A673 (cell line): ENCODE results near the gene C12orf43. TPM values are rescaled to one million over a fixed set of nuclear protein-coding genes. Genes with fewer than 3 reads are reported as not detected.
"Not testable (repeated sequence)": the region's sequence is repeated elsewhere in the genome, so short reads cannot be mapped to it uniquely, and the experiment has no call there.

ENCODE experiments used
- BruUV-seq: library from RNA; stranded (reverse); fragments of 400-500 nt; replicated peaks from 2 replicates; lab custom pipeline; 2021; lab: Mats Ljungman, UMichigan
- CTCF ChIA-PET: fragments of 300-600 bp; sonication (Branson Sonifier 250); formaldehyde crosslinking; loops from one replicate; lab custom pipeline; 2022; ENCODE audit warnings: antibody characterized with exemption; lab: Charles Lee
- POLR2A ChIA-PET: fragments of 300-600 bp; sonication (Branson Sonifier 250); formaldehyde crosslinking; loops from one replicate; lab custom pipeline; 2022; ENCODE audit warnings: antibody characterized with exemption; ENCODE audit not compliant: low non-redundant PET; lab: Charles Lee
- DNase-seq: peaks from one replicate; pipeline ENCODE4 v3.0.0-alpha.2; 2015; ENCODE audit warnings: low spot score
- H3K27ac ChIP-seq: fragments of 200-600 bp; sonication (generic); 2 replicates; pipeline ENCODE4 v1.5.1; 2016; ENCODE audit warnings: mixed run types, low read depth, mild to moderate bottlenecking, mixed read lengths, antibody characterized with exemption, low read length; ENCODE audit not compliant: poor library complexity, severe bottlenecking
- H3K27me3 ChIP-seq: fragments of 200-600 bp; sonication (generic); replicated peaks from 2 replicates; pipeline ENCODE4 v1.6.1; 2017; ENCODE audit warnings: mixed run types, low read depth, mild to moderate bottlenecking, mixed read lengths, antibody characterized with exemption, low read length; ENCODE audit not compliant: insufficient read depth, poor library complexity
- H3K36me3 ChIP-seq: fragments of 200-600 bp; sonication (generic); 2 replicates; pipeline ENCODE4 v1.6.1; 2016; ENCODE audit warnings: mixed run types, mild to moderate bottlenecking, mixed read lengths, antibody characterized with exemption, low read length; ENCODE audit not compliant: insufficient read depth, poor library complexity, severe bottlenecking
- H3K4me1 ChIP-seq: fragments of 200-600 bp; sonication (generic); 2 replicates; pipeline ENCODE4 v1.6.1; 2017; ENCODE audit warnings: mixed run types, mild to moderate bottlenecking, mixed read lengths, antibody characterized with exemption, low read length; ENCODE audit not compliant: insufficient read depth, poor library complexity, severe bottlenecking
- H3K4me3 ChIP-seq: fragments of 200-600 bp; sonication (generic); 2 replicates; pipeline ENCODE4 v1.5.1; 2016; ENCODE audit warnings: low read depth, mixed run types, mild to moderate bottlenecking, mixed read lengths, low read length; ENCODE audit not compliant: poor library complexity, severe bottlenecking
- H3K9me3 ChIP-seq: fragments of 200-600 bp; sonication (generic); 2 replicates; pipeline ENCODE4 v1.6.1; 2016; ENCODE audit warnings: mixed run types, low read depth, mild to moderate bottlenecking, mixed read lengths, antibody characterized with exemption, low read length; ENCODE audit not compliant: poor library complexity, severe bottlenecking
- CTCF ChIP-seq: fragments of 300-800, 200-600 bp; sonication (generic); conservative IDR thresholded peaks from 2 replicates; pipeline ENCODE4 v1.5.1; 2017; ENCODE audit warnings: low read depth, mild to moderate bottlenecking, antibody characterized with exemption, low read length, moderate library complexity, mixed read lengths
- EZH2 ChIP-seq: fragments of 200-600 bp; sonication (generic); IDR thresholded peaks from 2 replicates; pipeline ENCODE4 v1.6.1; 2017; ENCODE audit warnings: borderline replicate concordance, low read depth, mild to moderate bottlenecking, mixed read lengths, antibody characterized with exemption, low read length; ENCODE audit not compliant: poor library complexity, severe bottlenecking
- intact Hi-C: fragments of 100-400 bp; cut with micrococcal nuclease; formaldehyde crosslinking; loops from one replicate; pipeline ENCODE4 v1.10.0; 2022; ENCODE audit not compliant: unreplicated experiment
- total RNA-seq: library from RNA; stranded (reverse); gene quantifications from 2 replicates; pipeline ENCODE4 v1.2.3, GENCODE V29; 2021

C12orf43 gene
- total RNA-seq, 1 experiment from 2014 or later = 28.4 TPM

DNA sequence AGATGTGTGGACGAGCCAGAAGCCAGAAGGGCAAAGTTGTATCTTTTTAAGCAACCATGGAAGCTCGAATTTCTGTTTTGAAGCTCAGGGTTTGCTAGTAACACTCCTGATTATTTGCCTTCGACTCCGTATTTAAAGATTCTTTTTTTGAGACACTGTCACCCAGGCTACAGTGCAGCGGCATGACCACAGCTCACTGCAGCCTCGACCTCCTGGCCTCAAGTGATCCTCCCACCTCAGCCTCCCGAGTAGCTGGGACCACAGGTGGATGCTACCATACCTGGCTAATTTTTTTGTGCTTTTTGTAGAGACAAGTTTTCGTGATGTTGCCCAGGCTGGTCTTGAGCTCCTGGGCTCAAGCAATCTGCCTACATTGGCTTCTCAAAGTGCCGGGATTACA, 41.5 kb upstream of the C12orf43 start:
- Histone ChIP-seq H3K27me3 (no peaks in the 10 kb centered on the region), H3K27ac (no peak overlapping the region), H3K9me3 (no peaks in the 10 kb centered on the region), H3K4me1 (no peaks in the 10 kb centered on the region), H3K36me3 (no peaks in the 10 kb centered on the region), H3K4me3 (no peak overlapping the region)
- DNase-seq = no peak
- ChIA-PET CTCF (no interaction called here), POLR2A (no interaction called here)
- BruUV-seq = no TSS peak
- TF ChIP-seq EZH2 (no peak), CTCF (no peak)
- intact Hi-C loops = no loop called here

- no peaks in the 10 kb centered on the region for H3K4me1 ChIP-seq
- H3K27me3 ChIP-seq = no peaks in the 10 kb centered on the region
- intact Hi-C loops = no loop called here
- TF ChIP-seq EZH2 (no peak), CTCF (no peak)
- H3K4me3 ChIP-seq = no peak overlapping the region
- ChIA-PET POLR2A (no interaction called here), CTCF (no interaction called here)
- H3K9me3 ChIP-seq = no peaks in the 10 kb centered on the region
- no peaks in the 10 kb centered on the region for H3K36me3 ChIP-seq
- DNase-seq = no peak
- no TSS peak for BruUV-seq
- H3K27ac ChIP-seq = no peak overlapping the region
These were observed 37.4 kb upstream of the C12orf43 start for GRCh38 chr12:121053706-121054105.

DNA sequence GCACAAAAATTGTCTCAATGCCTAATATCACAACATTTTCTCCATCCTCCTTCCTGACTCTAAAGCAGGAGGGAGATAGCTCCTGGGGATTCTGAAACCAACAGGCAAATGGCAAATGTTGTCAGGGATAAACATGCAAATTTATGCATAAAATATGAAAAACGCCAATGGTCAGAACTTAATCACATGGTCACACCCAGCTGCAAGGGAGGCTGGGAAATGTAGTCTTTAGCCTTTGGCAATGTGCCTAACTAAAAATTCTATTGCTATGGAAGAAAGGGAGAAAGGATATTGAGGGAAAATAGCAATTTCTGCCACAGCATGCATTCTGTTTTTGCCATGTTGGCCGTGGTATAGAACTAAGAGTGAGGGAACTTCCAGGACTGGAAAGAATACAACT, 34.4 kb upstream of the C12orf43 start:
- Histone ChIP-seq H3K27me3 (no peaks in the 10 kb centered on the region), H3K27ac (no peak overlapping the region), H3K36me3 (no peaks in the 10 kb centered on the region), H3K4me1 (no peaks in the 10 kb centered on the region), H3K9me3 (no peaks in the 10 kb centered on the region), H3K4me3 (no peak overlapping the region)
- CTCF ChIA-PET = no interaction called here
- no TSS peak for BruUV-seq
- POLR2A ChIA-PET = no interaction called here
- intact Hi-C loops = no loop called here
- DNase-seq = peak; percentile 53
- TF ChIP-seq CTCF (no peak), EZH2 (no peak)

- no peaks in the 10 kb centered on the region for H3K36me3 ChIP-seq
- TF ChIP-seq EZH2 (no peak), CTCF (no peak)
- POLR2A ChIA-PET = no interaction called here
- no peak overlapping the region for H3K27ac ChIP-seq
- no TSS peak for BruUV-seq
- H3K27me3 ChIP-seq = no peaks in the 10 kb centered on the region
- H3K4me3 ChIP-seq = no peak overlapping the region
- CTCF ChIA-PET = no interaction called here
- H3K9me3 ChIP-seq = no peaks in the 10 kb centered on the region
- H3K4me1 ChIP-seq = no peaks in the 10 kb centered on the region
- intact Hi-C loops = no loop called here
- DNase-seq = no peak
These were observed 32.2 kb upstream of the C12orf43 start for GRCh38 chr12:121048442-121048841.

GRCh38 chr12:121047400-121047799, 31.1 kb upstream of the C12orf43 start:
- DNase-seq, CTCF ChIA-PET, H3K4me3 ChIP-seq, H3K9me3 ChIP-seq, H3K27ac ChIP-seq, POLR2A ChIA-PET, BruUV-seq, H3K36me3 ChIP-seq, intact Hi-C loops, H3K4me1 ChIP-seq, H3K27me3 ChIP-seq: not testable (repeated sequence)
